ENCODE data around the gene ARHGEF17.
A peak's percentile ranks its signal among the peaks of the same experiment; 100 is the strongest.

GRCh38 chr11:73372375-73372993, 64.4 kb downstream of the ARHGEF17 start:
- TF ChIP-seq CTCF (IDR thresholded peaks at IDR 0.05): peak in 1 of 3 experiments; percentile 11
- no peak for TF ChIP-seq POLR2A (IDR thresholded peaks at IDR 0.05; ENCODE audit: low read depth)
- TF ChIP-seq POLR2AphosphoS5 (IDR thresholded peaks at IDR 0.05): peak in 1 of 2 donors; percentile 20

All from esophagus muscularis mucosa (tissue), 3 donors.